ENCODE measurements around the gene CDIP1. TPM values are rescaled to one million over a fixed set of nuclear protein-coding genes. Genes with fewer than 3 reads are reported as not detected.

Gene CDIP1
- total RNA-seq, 2 experiments from 2014 or later, result 13.5 to 34.2 TPM

- Histone ChIP-seq H2AFZ (ENCODE audit: low read length) (no peak overlapping the region), H4K20me1 (ENCODE audit: insufficient read depth, low read length) (no peaks in the 10 kb centered on the region), H3K9me2 (ENCODE audit: insufficient read depth, low read length) (no peaks in the 10 kb centered on the region), H3K27ac (ENCODE audit: low read depth, low read length, poor library complexity, severe bottlenecking) (no peak overlapping the region), H3K9me3 (ENCODE audit: low read length) (no peaks in the 10 kb centered on the region), H3K79me2 (ENCODE audit: insufficient read depth, low read depth, low read length) (0 out of 2 replicates have a peak, but pooled peaks cover 4% of the 10 kb centered on the region), H3K4me2 (ENCODE audit: low read length) (no peak overlapping the region), H3K36me3 (ENCODE audit: insufficient read depth, low read length) (peaks cover 26% of the 10 kb centered on the region; the same call in 1 of the 2 replicates), H3K4me3 (ENCODE audit: low read depth, low read length, poor library complexity, severe bottlenecking) (no peak overlapping the region), H3K4me1 (ENCODE audit: insufficient read depth, low read length, poor library complexity, severe bottlenecking) (peaks cover 13% of the 10 kb centered on the region)
- no peak for DNase-seq (ENCODE audit: low spot score)
- CTCF ChIA-PET (ENCODE audit: unreplicated experiment), result interaction anchor here (1.1 kb wide), 1 partner anchor 10 kb away, joined by 3 read pairs; no protein-coding TSS in a partner anchor
- intact Hi-C loops (cut with micrococcal nuclease; ENCODE audit: unreplicated experiment), result no loop called here
- BruUV-seq (replicated peaks), result no TSS peak
- TF ChIP-seq EZH2phosphoT487 (IDR thresholded peaks at IDR 0.05; ENCODE audit: borderline replicate concordance, low read depth, low read length), result no peak
- TF ChIP-seq, protein P1, sequence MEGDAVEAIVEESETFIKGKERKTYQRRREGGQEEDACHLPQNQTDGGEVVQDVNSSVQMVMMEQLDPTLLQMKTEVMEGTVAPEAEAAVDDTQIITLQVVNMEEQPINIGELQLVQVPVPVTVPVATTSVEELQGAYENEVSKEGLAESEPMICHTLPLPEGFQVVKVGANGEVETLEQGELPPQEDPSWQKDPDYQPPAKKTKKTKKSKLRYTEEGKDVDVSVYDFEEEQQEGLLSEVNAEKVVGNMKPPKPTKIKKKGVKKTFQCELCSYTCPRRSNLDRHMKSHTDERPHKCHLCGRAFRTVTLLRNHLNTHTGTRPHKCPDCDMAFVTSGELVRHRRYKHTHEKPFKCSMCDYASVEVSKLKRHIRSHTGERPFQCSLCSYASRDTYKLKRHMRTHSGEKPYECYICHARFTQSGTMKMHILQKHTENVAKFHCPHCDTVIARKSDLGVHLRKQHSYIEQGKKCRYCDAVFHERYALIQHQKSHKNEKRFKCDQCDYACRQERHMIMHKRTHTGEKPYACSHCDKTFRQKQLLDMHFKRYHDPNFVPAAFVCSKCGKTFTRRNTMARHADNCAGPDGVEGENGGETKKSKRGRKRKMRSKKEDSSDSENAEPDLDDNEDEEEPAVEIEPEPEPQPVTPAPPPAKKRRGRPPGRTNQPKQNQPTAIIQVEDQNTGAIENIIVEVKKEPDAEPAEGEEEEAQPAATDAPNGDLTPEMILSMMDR (conservative IDR thresholded peaks at IDR 0.05; ENCODE audit: low read length), result no peak
- POLR2A ChIA-PET, result no interaction called here
Measured at GRCh38 chr16:4500272-4500671, 38.3 kb downstream of the CDIP1 start.

GRCh38 chr16:4499196-4499555 is 39.4 kb downstream of the CDIP1 start:
- Histone ChIP-seq H3K4me1 (ENCODE audit: insufficient read depth, low read length, poor library complexity, severe bottlenecking) (peaks cover 6% of the 10 kb centered on the region), H3K79me2 (ENCODE audit: insufficient read depth, low read depth, low read length) (0 out of 2 replicates have a peak, but pooled peaks cover 4% of the 10 kb centered on the region), H3K9me3 (ENCODE audit: low read length) (no peaks in the 10 kb centered on the region), H4K20me1 (ENCODE audit: insufficient read depth, low read length) (no peaks in the 10 kb centered on the region), H3K9me2 (ENCODE audit: insufficient read depth, low read length) (no peaks in the 10 kb centered on the region), H2AFZ (ENCODE audit: low read length) (no peak overlapping the region), H3K4me3 (ENCODE audit: low read depth, low read length, poor library complexity, severe bottlenecking) (no peak overlapping the region), H3K27ac (ENCODE audit: low read depth, low read length, poor library complexity, severe bottlenecking) (no peak overlapping the region), H3K36me3 (ENCODE audit: insufficient read depth, low read length) (peaks cover 26% of the 10 kb centered on the region; the same call in 1 of the 2 replicates), H3K4me2 (ENCODE audit: low read length) (no peak overlapping the region)
- CTCF ChIA-PET (ENCODE audit: unreplicated experiment), result interaction anchor here (1.1 kb wide), 1 partner anchor 9 kb away, joined by 3 read pairs; no protein-coding TSS in a partner anchor
- no peak for DNase-seq (ENCODE audit: low spot score)
- POLR2A ChIA-PET, result interaction anchor here (0.9 kb wide), 1 partner anchor 9 kb away, joined by 3 read pairs; no protein-coding TSS in a partner anchor
- TF ChIP-seq, protein P1 (conservative IDR thresholded peaks at IDR 0.05; ENCODE audit: low read length), result no peak
- no peak for TF ChIP-seq EZH2phosphoT487 (IDR thresholded peaks at IDR 0.05; ENCODE audit: borderline replicate concordance, low read depth, low read length)
- BruUV-seq (replicated peaks), result no TSS peak
- intact Hi-C loops (cut with micrococcal nuclease; ENCODE audit: unreplicated experiment), result no loop called here

- no peak overlapping the region for H3K27ac ChIP-seq (ENCODE audit: low read depth, low read length, poor library complexity, severe bottlenecking)
- no peaks in the 10 kb centered on the region for H4K20me1 ChIP-seq (ENCODE audit: insufficient read depth, low read length)
- TF ChIP-seq, protein P1 (conservative IDR thresholded peaks at IDR 0.05; ENCODE audit: low read length), result no peak
- TF ChIP-seq EZH2phosphoT487 (IDR thresholded peaks at IDR 0.05; ENCODE audit: borderline replicate concordance, low read depth, low read length), result no peak
- H3K9me3 ChIP-seq (ENCODE audit: low read length), result no peaks in the 10 kb centered on the region
- peaks cover 6% of the 10 kb centered on the region for H3K4me1 ChIP-seq (ENCODE audit: insufficient read depth, low read length, poor library complexity, severe bottlenecking)
- no peak overlapping the region for H2AFZ ChIP-seq (ENCODE audit: low read length)
- peaks cover 26% of the 10 kb centered on the region; the same call in 1 of the 2 replicates for H3K36me3 ChIP-seq (ENCODE audit: insufficient read depth, low read length)
- no peak overlapping the region for H3K4me2 ChIP-seq (ENCODE audit: low read length)
- no peak for DNase-seq (ENCODE audit: low spot score)
- POLR2A ChIA-PET, result interaction anchor here (0.9 kb wide), 1 partner anchor 8 kb away, joined by 3 read pairs; no protein-coding TSS in a partner anchor
- BruUV-seq (replicated peaks), result no TSS peak
- H3K9me2 ChIP-seq (ENCODE audit: insufficient read depth, low read length), result no peaks in the 10 kb centered on the region
- CTCF ChIA-PET (ENCODE audit: unreplicated experiment), result no interaction called here
- intact Hi-C loops (cut with micrococcal nuclease; ENCODE audit: unreplicated experiment), result no loop called here
- H3K79me2 ChIP-seq (ENCODE audit: insufficient read depth, low read depth, low read length), result peaks cover 4% of the 10 kb centered on the region; the same call in 1 of the 2 replicates
- H3K4me3 ChIP-seq (ENCODE audit: low read depth, low read length, poor library complexity, severe bottlenecking), result no peak overlapping the region
Measured at GRCh38 chr16:4498546-4499195, 39.9 kb downstream of the CDIP1 start.

All from OCI-LY7 (cell line).